HepG2 (cell line): ENCODE data around the gene ANKS3. TPM values are rescaled to one million over a fixed set of nuclear protein-coding genes. Genes with fewer than 3 reads are reported as not detected.
A peak's percentile ranks its signal among the peaks of the same experiment; 100 is the strongest.

Experiments used
- BRD4 ChIP-seq: sonication (generic); formaldehyde crosslinking; IDR thresholded peaks from 2 replicates; pipeline ENCODE4 v1.4.0; 2020; ENCODE audit warnings: missing genetic modification reagents
- CENPX ChIP-seq: sonication (generic); formaldehyde crosslinking; IDR thresholded peaks from 2 replicates; pipeline ENCODE4 v1.9.0; 2021; ENCODE audit warnings: mild to moderate bottlenecking, missing genetic modification reagents, moderate library complexity
- CHD2 ChIP-seq: IDR thresholded peaks from 2 replicates; pipeline ENCODE4 v1.6.1; 2011; ENCODE audit warnings: low read depth, low read length, improper control_type of control experiment
- GMEB2 ChIP-seq: IDR thresholded peaks from 2 replicates; pipeline ENCODE4 v1.6.1; 2016; ENCODE audit warnings: missing biosample characterization, missing genetic modification reagents, low read depth
- GPN1 ChIP-seq: sonication (generic); formaldehyde crosslinking; IDR thresholded peaks from 2 replicates; pipeline ENCODE4 v1.5.1; 2020; ENCODE audit warnings: missing genetic modification reagents, borderline replicate concordance
- HCFC1 ChIP-seq: fragments of 150-350 bp; IDR thresholded peaks from 2 replicates; pipeline ENCODE4 v1.6.1; 2014; ENCODE audit warnings: low read depth, low read length
- IKZF4 ChIP-seq: sonication (generic); formaldehyde crosslinking; IDR thresholded peaks from 2 replicates; pipeline ENCODE4 v1.5.1; 2020; ENCODE audit warnings: borderline replicate concordance, mild to moderate bottlenecking, low read depth, missing genetic modification reagents; ENCODE audit errors: not compliant biosample characterization
- MEIS2 ChIP-seq: sonication (generic); formaldehyde crosslinking; IDR thresholded peaks from 2 replicates; pipeline ENCODE4 v1.9.0; 2021; ENCODE audit warnings: mild to moderate bottlenecking, missing genetic modification reagents
- MLLT10 ChIP-seq: sonication (generic); formaldehyde crosslinking; IDR thresholded peaks from 2 replicates; pipeline ENCODE4 v1.4.0; 2020; ENCODE audit warnings: missing genetic modification reagents
- NKX3-1 ChIP-seq: sonication (generic); formaldehyde crosslinking; IDR thresholded peaks from 2 replicates; pipeline ENCODE4 v1.5.0; 2020; ENCODE audit warnings: missing genetic modification reagents
- PITX1 ChIP-seq: sonication (generic); formaldehyde crosslinking; IDR thresholded peaks from 2 replicates; pipeline ENCODE4 v1.5.1; 2020; ENCODE audit warnings: mild to moderate bottlenecking, missing genetic modification reagents
- PTBP1 ChIP-seq: fragments of 200-400 bp; formaldehyde crosslinking; IDR thresholded peaks from 2 replicates; pipeline ENCODE4 v1.6.1; 2018; ENCODE audit warnings: low read length, low read depth; ENCODE audit not compliant: poor library complexity, severe bottlenecking
- RNF2 ChIP-seq: fragments of 450-650 bp; conservative IDR thresholded peaks from 2 replicates; pipeline ENCODE4 v1.6.1; 2016; ENCODE audit warnings: low read depth
- RORA ChIP-seq: sonication (generic); formaldehyde crosslinking; IDR thresholded peaks from 2 replicates; pipeline ENCODE4 v1.5.0; 2020; ENCODE audit warnings: mild to moderate bottlenecking, missing genetic modification reagents, moderate library complexity
- SALL1 ChIP-seq: sonication (generic); formaldehyde crosslinking; IDR thresholded peaks from 2 replicates; pipeline ENCODE4 v1.8.0; 2022; ENCODE audit warnings: mild to moderate bottlenecking, missing genetic modification reagents
- SIX1 ChIP-seq: sonication (generic); formaldehyde crosslinking; IDR thresholded peaks from 2 replicates; pipeline ENCODE4 v1.4.0; 2020; ENCODE audit warnings: missing genetic modification reagents, borderline replicate concordance
- SRSF4 ChIP-seq: fragments of 200-400 bp; formaldehyde crosslinking; IDR thresholded peaks from one replicate; pipeline ENCODE4 v1.6.1; 2018; ENCODE audit warnings: mild to moderate bottlenecking, low read depth, low read length, moderate library complexity; ENCODE audit not compliant: poor library complexity, severe bottlenecking
- TSC22D2 ChIP-seq: sonication (generic); formaldehyde crosslinking; IDR thresholded peaks from 2 replicates; pipeline ENCODE4 v1.5.1; 2020; ENCODE audit warnings: missing genetic modification reagents, mild to moderate bottlenecking, borderline replicate concordance
- ZFX ChIP-seq: sonication (generic); formaldehyde crosslinking; IDR thresholded peaks from 2 replicates; pipeline ENCODE4 v1.4.0; 2020; ENCODE audit warnings: mild to moderate bottlenecking, low read depth, missing genetic modification reagents, moderate library complexity
- ZNF10 ChIP-seq: sonication (generic); formaldehyde crosslinking; IDR thresholded peaks from 2 replicates; pipeline ENCODE4 v1.4.0; 2020; ENCODE audit warnings: mild to moderate bottlenecking, low read depth, missing genetic modification reagents, borderline replicate concordance
- ZNF20 ChIP-seq: sonication (generic); formaldehyde crosslinking; IDR thresholded peaks from 2 replicates; pipeline ENCODE4 v1.4.0; 2020; ENCODE audit warnings: mild to moderate bottlenecking, moderate library complexity, missing genetic modification reagents
- ZNF331 ChIP-seq: sonication (generic); formaldehyde crosslinking; IDR thresholded peaks from 2 replicates; pipeline ENCODE4 v1.4.0; 2020; ENCODE audit warnings: missing genetic modification reagents
- ZNF333 ChIP-seq: sonication (generic); formaldehyde crosslinking; IDR thresholded peaks from 2 replicates; pipeline ENCODE4 v1.4.0; 2020; ENCODE audit warnings: mild to moderate bottlenecking, missing genetic modification reagents, borderline replicate concordance
- ZNF354B ChIP-seq: sonication (generic); formaldehyde crosslinking; IDR thresholded peaks from 2 replicates; pipeline ENCODE4 v1.8.0; 2022; ENCODE audit warnings: mild to moderate bottlenecking, missing genetic modification reagents
- ZNF496 ChIP-seq: sonication (generic); formaldehyde crosslinking; IDR thresholded peaks from 2 replicates; pipeline ENCODE4 v1.8.1; 2023; ENCODE audit warnings: mild to moderate bottlenecking, moderate library complexity, missing genetic modification reagents; ENCODE audit not compliant: insufficient replicate concordance
- ZNF549 ChIP-seq: sonication (generic); formaldehyde crosslinking; IDR thresholded peaks from 2 replicates; pipeline ENCODE4 v1.5.0; 2020; ENCODE audit warnings: missing genetic modification reagents
- ZNF572 ChIP-seq: sonication (generic); formaldehyde crosslinking; IDR thresholded peaks from 2 replicates; pipeline ENCODE4 v1.5.1; 2020; ENCODE audit warnings: mild to moderate bottlenecking, missing genetic modification reagents
- ZNF644 ChIP-seq: IDR thresholded peaks from 2 replicates; pipeline ENCODE4 v1.6.1; 2016; ENCODE audit warnings: low read depth
- ZNF781 ChIP-seq: sonication (generic); formaldehyde crosslinking; IDR thresholded peaks from 2 replicates; pipeline ENCODE4 v1.5.1; 2020; ENCODE audit warnings: borderline replicate concordance, mild to moderate bottlenecking, missing genetic modification reagents; ENCODE audit errors: not compliant biosample characterization
- polyA plus RNA-seq, 8 experiments: library from polyadenylated mRNA; depleted of rRNA in 3 of 8; stranded (reverse) in 7 of 8; unstranded in 1 of 8; fragments of >200 nt; fragmentation: Illumina TruSeq in 4 of 8; extraction: Trizol in 4 of 8; gene quantifications; 2 replicates each; pipeline versions ENCODE4 v1.2.1 to v1.2.3, GENCODE V29; 2011 to 2016; ENCODE audit warnings: low read depth in 4 of 8, missing spikeins in 1 of 8, mixed read lengths in 1 of 8; ENCODE audit not compliant: insufficient read depth in 1 of 8
- total RNA-seq, 5 experiments: library from RNA; depleted of rRNA; stranded (reverse); fragments of >200 nt; fragmentation: Illumina TruSeq; extraction: Trizol; gene quantifications; 2 replicates each; pipeline ENCODE4 v1.2.3, GENCODE V29; 2016; ENCODE audit warnings: low read depth in 1 of 5
- TF ChIP-seq, protein P1 (sequence below): sonication (generic); formaldehyde crosslinking; IDR thresholded peaks from 2 replicates; pipeline ENCODE4 v1.8.0; 2023; ENCODE audit warnings: mild to moderate bottlenecking, missing genetic modification reagents

The ANKS3 gene
- total and polyA plus RNA-seq, 2 of the 13 experiments (the other 11 are each of a cell fraction or from before 2014, with no cell fraction given), result 11.4 to 15.9 TPM

- no peak for TF ChIP-seq ZNF496 (CRISPR knock-in tag)
- TF ChIP-seq, protein P1, sequence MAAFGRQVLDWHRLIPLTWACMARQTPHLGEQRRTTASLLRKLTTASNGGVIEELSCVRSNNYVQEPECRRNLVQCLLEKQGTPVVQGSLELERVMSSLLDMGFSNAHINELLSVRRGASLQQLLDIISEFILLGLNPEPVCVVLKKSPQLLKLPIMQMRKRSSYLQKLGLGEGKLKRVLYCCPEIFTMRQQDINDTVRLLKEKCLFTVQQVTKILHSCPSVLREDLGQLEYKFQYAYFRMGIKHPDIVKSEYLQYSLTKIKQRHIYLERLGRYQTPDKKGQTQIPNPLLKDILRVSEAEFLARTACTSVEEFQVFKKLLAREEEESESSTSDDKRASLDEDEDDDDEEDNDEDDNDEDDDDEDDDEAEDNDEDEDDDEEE (CRISPR knock-in tag), result peak; percentile 76; the same call in 1 of the 2 replicates
- TF ChIP-seq IKZF4 (CRISPR knock-in tag), result no peak
- TF ChIP-seq SIX1 (CRISPR knock-in tag), result no peak
- TF ChIP-seq PTBP1, result no peak
- peak; percentile 68 for TF ChIP-seq MEIS2
- peak; percentile 99 for TF ChIP-seq ZFX (CRISPR knock-in tag)
- no peak; the same call in 1 of the 2 replicates for TF ChIP-seq CHD2
- peak; percentile 60; the same call in 1 of the 2 replicates for TF ChIP-seq GMEB2 (CRISPR knock-in tag)
- TF ChIP-seq ZNF781 (CRISPR knock-in tag), result peak; percentile 30
- TF ChIP-seq ZNF333 (CRISPR knock-in tag), result 0 out of 2 replicates have a peak, but pooled peaks have one; percentile 75
- no peak for TF ChIP-seq RNF2
- no peak for TF ChIP-seq ZNF572 (CRISPR knock-in tag)
- TF ChIP-seq NKX3-1 (CRISPR knock-in tag), result no peak; the same call in 1 of the 2 replicates
- 0 out of 2 replicates have a peak, but pooled peaks have one; percentile 44 for TF ChIP-seq BRD4 (CRISPR knock-in tag)
- TF ChIP-seq GPN1 (CRISPR knock-in tag), result 0 out of 2 replicates have a peak, but pooled peaks have one; percentile 48
- TF ChIP-seq ZNF354B, result no peak
- TF ChIP-seq HCFC1, result peak; percentile 94
- peak; percentile 68 for TF ChIP-seq PITX1 (CRISPR knock-in tag)
- no peak for TF ChIP-seq ZNF644 (CRISPR knock-in tag)
- no peak for TF ChIP-seq RORA (CRISPR knock-in tag)
- peak; percentile 74 for TF ChIP-seq SALL1 (CRISPR knock-in tag)
- no peak for TF ChIP-seq MLLT10 (CRISPR knock-in tag)
- TF ChIP-seq CENPX, result no peak
- TF ChIP-seq TSC22D2 (CRISPR knock-in tag), result peak; percentile 71; the same call in 1 of the 2 replicates
- peak; percentile 32; the same call in 1 of the 2 replicates for TF ChIP-seq ZNF331
- no peak for TF ChIP-seq SRSF4
- no peak for TF ChIP-seq ZNF549 (CRISPR knock-in tag)
- TF ChIP-seq ZNF20 (CRISPR knock-in tag), result no peak; the same call in 1 of the 2 replicates
- TF ChIP-seq ZNF10 (CRISPR knock-in tag), result no peak
Observed at GRCh38 chr16:4766875-4767628, 33.0 kb upstream of the ANKS3 start, which contains the start of gene ZNF500 (continued).
